H9 (cell line): ENCODE measurements around the gene CAMK2N1. TPM values are rescaled to one million over a fixed set of nuclear protein-coding genes. Genes with fewer than 3 reads are reported as not detected.
A peak's percentile ranks its signal among the peaks of the same experiment; 100 is the strongest.

Experiments used
- DNase-seq: peaks from one replicate; pipeline ENCODE4 v3.0.0-alpha.2; 2017
- H2AFZ ChIP-seq: one replicate; pipeline ENCODE4 v1.6.1; 2013; ENCODE audit warnings: mild to moderate bottlenecking, low read length, control low read depth, moderate library complexity
- H2AK5ac ChIP-seq: 2 replicates; pipeline ENCODE4 v1.6.1; 2013; ENCODE audit warnings: low read length, control low read depth, mixed read lengths; ENCODE audit not compliant: insufficient read length
- H2BK120ac ChIP-seq: one replicate; pipeline ENCODE4 v1.6.1; 2013; ENCODE audit warnings: low read depth, mild to moderate bottlenecking, low read length, control low read depth, inconsistent platforms; ENCODE audit not compliant: poor library complexity, severe bottlenecking
- H2BK12ac ChIP-seq: 2 replicates; pipeline ENCODE4 v1.6.1; 2013; ENCODE audit warnings: low read length, control low read depth, mixed read lengths, low read depth; ENCODE audit not compliant: insufficient read length
- H2BK15ac ChIP-seq: 2 replicates; pipeline ENCODE4 v1.6.1; 2013; ENCODE audit warnings: low read depth, low read length, control low read depth
- H2BK20ac ChIP-seq: one replicate; pipeline ENCODE4 v1.6.1; 2013; ENCODE audit warnings: low read depth, mild to moderate bottlenecking, low read length, control low read depth, inconsistent platforms; ENCODE audit not compliant: poor library complexity, severe bottlenecking
- H2BK5ac ChIP-seq: 2 replicates; pipeline ENCODE4 v1.6.1; 2013; ENCODE audit warnings: low read length, control low read depth, mixed read lengths; ENCODE audit not compliant: insufficient read length
- H3K14ac ChIP-seq: 2 replicates; pipeline ENCODE4 v1.6.1; 2013; ENCODE audit warnings: low read length, control low read depth; ENCODE audit not compliant: insufficient read depth
- H3K18ac ChIP-seq: 2 replicates; pipeline ENCODE4 v1.6.1; 2013; ENCODE audit warnings: low read depth, mild to moderate bottlenecking, mixed read lengths, low read length, control low read depth; ENCODE audit not compliant: insufficient read length
- H3K23ac ChIP-seq: 2 replicates; pipeline ENCODE4 v1.6.1; 2013; ENCODE audit warnings: low read length, control low read depth, mixed read lengths, low read depth; ENCODE audit not compliant: insufficient read length
- H3K23me2 ChIP-seq: 2 replicates; pipeline ENCODE4 v1.6.1; 2013; ENCODE audit warnings: low read depth, mild to moderate bottlenecking, mixed read lengths, low read length, control low read depth; ENCODE audit not compliant: insufficient read length, poor library complexity, severe bottlenecking
- H3K27ac ChIP-seq: 2 replicates; pipeline ENCODE4 v1.5.1; 2013; ENCODE audit warnings: low read length, control low read depth, mixed read lengths, low read depth; ENCODE audit not compliant: insufficient read length
- H3K27me3 ChIP-seq: 2 replicates; pipeline ENCODE4 v1.6.1; 2013; ENCODE audit warnings: low read length, control low read depth, inconsistent platforms; ENCODE audit not compliant: insufficient read depth
- H3K4ac ChIP-seq: 2 replicates; pipeline ENCODE4 v1.6.1; 2013; ENCODE audit warnings: low read depth, mild to moderate bottlenecking, control low read depth, inconsistent platforms, low read length, moderate library complexity
- H3K4me1 ChIP-seq: 2 replicates; pipeline ENCODE4 v1.6.1; 2013; ENCODE audit warnings: low read length, control low read depth, inconsistent platforms; ENCODE audit not compliant: insufficient read depth
- H3K4me2 ChIP-seq: 2 replicates; pipeline ENCODE4 v1.6.1; 2013; ENCODE audit warnings: low read length, control low read depth, mixed read lengths; ENCODE audit not compliant: insufficient read length, insufficient read depth
- H3K56ac ChIP-seq: 2 replicates; pipeline ENCODE4 v1.6.1; 2013; ENCODE audit warnings: low read depth, mild to moderate bottlenecking, mixed read lengths, low read length, control low read depth; ENCODE audit not compliant: insufficient read length
- H3K79me1 ChIP-seq: 2 replicates; pipeline ENCODE4 v1.6.1; 2013; ENCODE audit warnings: low read depth, mild to moderate bottlenecking, moderate library complexity, low read length, control low read depth, inconsistent platforms; ENCODE audit not compliant: insufficient read depth, poor library complexity, severe bottlenecking
- H3K79me2 ChIP-seq: 2 replicates; pipeline ENCODE4 v1.6.1; 2013; ENCODE audit warnings: low read length, control low read depth, inconsistent platforms; ENCODE audit not compliant: insufficient read depth
- H3K9ac ChIP-seq: 2 replicates; pipeline ENCODE4 v1.6.1; 2013; ENCODE audit warnings: low read length, control low read depth, mixed read lengths; ENCODE audit not compliant: insufficient read length; ENCODE audit errors: extremely low read depth
- H3K9me3 ChIP-seq: one replicate; pipeline ENCODE4 v1.6.1; 2013; ENCODE audit warnings: low read depth, low read length, inconsistent platforms; ENCODE audit not compliant: control insufficient read depth
- H3T11ph ChIP-seq: one replicate; pipeline ENCODE4 v1.6.1; 2013; ENCODE audit warnings: mild to moderate bottlenecking, low read length, control low read depth, inconsistent platforms
- H4K20me1 ChIP-seq: one replicate; pipeline ENCODE4 v1.6.1; 2013; ENCODE audit not compliant: control insufficient read depth, insufficient read length, insufficient read depth
- H4K5ac ChIP-seq: 2 replicates; pipeline ENCODE4 v1.6.1; 2013; ENCODE audit warnings: low read depth, mild to moderate bottlenecking, mixed read lengths, low read length, control low read depth; ENCODE audit not compliant: insufficient read length
- H4K8ac ChIP-seq: replicated peaks from 2 replicates; pipeline ENCODE4 v1.6.1; 2013; ENCODE audit warnings: low read length, control low read depth, mixed read lengths, low read depth; ENCODE audit not compliant: insufficient read length
- H4K91ac ChIP-seq: 2 replicates; pipeline ENCODE4 v1.6.1; 2013; ENCODE audit warnings: low read depth, mild to moderate bottlenecking, moderate library complexity, mixed read lengths, low read length, control low read depth; ENCODE audit not compliant: insufficient read length
- H3K27ac Mint-ChIP-seq, 3 experiments: 2 replicates in 2 of 3; 3 replicates in 1 of 3; pipeline ENCODE4 v1.8.0; 2020 to 2021; ENCODE audit warnings: mixed read lengths in 3 of 3, mild to moderate bottlenecking in 1 of 3, moderate library complexity in 1 of 3
- H3K27me3 Mint-ChIP-seq: 2 replicates; pipeline ENCODE4 v1.8.0; 2021; ENCODE audit warnings: low read depth, mild to moderate bottlenecking, moderate library complexity, mixed read lengths
- H3K36me3 Mint-ChIP-seq, 3 experiments: 2 replicates in 2 of 3; 3 replicates in 1 of 3; pipeline ENCODE4 v1.8.0; 2020 to 2021; ENCODE audit warnings: low read depth in 3 of 3, mixed read lengths in 3 of 3; ENCODE audit not compliant: insufficient read depth in 1 of 3
- H3K4me1 Mint-ChIP-seq, 2 experiments: 2 replicates each; pipeline ENCODE4 v1.8.0; 2020; ENCODE audit warnings: mixed read lengths in 2 of 2
- H3K4me3 Mint-ChIP-seq, 2 experiments: 2 replicates in 1 of 2; 3 replicates in 1 of 2; pipeline ENCODE4 v1.8.0; 2020 to 2021; ENCODE audit warnings: mild to moderate bottlenecking in 2 of 2, mixed read lengths in 2 of 2, moderate library complexity in 1 of 2
- H3K9me3 Mint-ChIP-seq, 2 experiments: 2 replicates in 1 of 2; 3 replicates in 1 of 2; pipeline ENCODE4 v1.8.0; 2020; ENCODE audit warnings: mild to moderate bottlenecking in 2 of 2, mixed read lengths in 2 of 2, moderate library complexity in 1 of 2
- WGBS: extraction: QIAGEN DNeasy Blood & Tissue Kit; methylation state at CpG from one replicate; pipeline ENCODE4 v1.1.7; 2013; ENCODE audit warnings: missing lambda C conversion rate, low lambda C conversion rate, mixed read lengths; ENCODE audit not compliant: insufficient read length; ENCODE audit errors: extremely low coverage; 5-methylcytosine and 5-hydroxymethylcytosine counted together
- total RNA-seq: library from RNA; stranded (reverse); gene quantifications from 2 replicates; pipeline ENCODE4 v1.2.1, GENCODE V29; 2021
- TF ChIP-seq, protein P1 (sequence below): fragments of 200-600 bp; sonication (generic); conservative IDR thresholded peaks from 3 replicates; pipeline ENCODE4 v1.8.0; 2021; ENCODE audit warnings: antibody characterized with exemption, mild to moderate bottlenecking

Gene CAMK2N1
- total RNA-seq, 1 experiment from 2014 or later: 1.2 TPM

DNA sequence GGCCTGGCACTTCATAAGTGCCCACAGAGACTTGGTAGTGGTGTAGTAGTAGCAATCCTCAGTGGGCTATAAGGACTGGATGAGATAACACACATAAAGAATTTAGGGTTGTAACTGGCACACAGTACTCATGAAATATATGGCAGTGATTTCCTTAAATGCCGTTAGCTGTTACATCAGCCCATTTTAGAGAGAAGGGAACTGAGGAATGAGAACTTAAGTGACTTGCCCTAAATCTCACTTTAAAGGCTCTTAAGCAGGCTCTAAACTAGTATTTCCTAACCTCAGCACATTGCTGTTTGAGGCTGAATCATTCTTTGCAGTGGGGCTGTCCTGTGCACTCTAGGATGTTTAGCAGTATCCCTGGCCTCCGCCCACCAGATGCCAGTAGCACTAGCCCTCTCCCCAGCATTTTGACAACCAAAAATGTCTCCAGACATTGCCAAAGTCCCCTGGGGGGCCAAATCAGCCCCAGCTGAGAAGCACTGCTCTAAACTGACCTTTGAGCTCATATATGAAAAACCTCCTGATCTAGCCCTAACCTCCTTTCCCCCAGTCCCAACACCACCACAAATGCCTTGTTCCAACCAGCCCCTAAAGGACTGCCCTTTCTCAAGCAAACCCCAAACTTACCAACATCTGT, 11.6 kb downstream of the CAMK2N1 start:
- no peak overlapping the region for H2BK5ac ChIP-seq
- no peak for DNase-seq
- no peak overlapping the region for H2BK20ac ChIP-seq
- H3K9ac ChIP-seq: no peak overlapping the region
- H3T11ph ChIP-seq: no peak overlapping the region
- H3K23me2 ChIP-seq: no peaks in the 10 kb centered on the region
- no peaks in the 10 kb centered on the region; a peak in 1 of 5 replicates for H3K9me3 Mint-ChIP-seq
- no peak overlapping the region for H2AK5ac ChIP-seq
- no peaks in the 10 kb centered on the region; the same call in 1 of the 2 replicates for H3K27me3 ChIP-seq
- no peak overlapping the region for H2BK120ac ChIP-seq
- no peak overlapping the region for H3K27ac ChIP-seq
- H2BK15ac ChIP-seq: no peak overlapping the region
- H4K8ac ChIP-seq: no peak overlapping the region
- H2AFZ ChIP-seq: no peak overlapping the region
- TF ChIP-seq, protein P1, sequence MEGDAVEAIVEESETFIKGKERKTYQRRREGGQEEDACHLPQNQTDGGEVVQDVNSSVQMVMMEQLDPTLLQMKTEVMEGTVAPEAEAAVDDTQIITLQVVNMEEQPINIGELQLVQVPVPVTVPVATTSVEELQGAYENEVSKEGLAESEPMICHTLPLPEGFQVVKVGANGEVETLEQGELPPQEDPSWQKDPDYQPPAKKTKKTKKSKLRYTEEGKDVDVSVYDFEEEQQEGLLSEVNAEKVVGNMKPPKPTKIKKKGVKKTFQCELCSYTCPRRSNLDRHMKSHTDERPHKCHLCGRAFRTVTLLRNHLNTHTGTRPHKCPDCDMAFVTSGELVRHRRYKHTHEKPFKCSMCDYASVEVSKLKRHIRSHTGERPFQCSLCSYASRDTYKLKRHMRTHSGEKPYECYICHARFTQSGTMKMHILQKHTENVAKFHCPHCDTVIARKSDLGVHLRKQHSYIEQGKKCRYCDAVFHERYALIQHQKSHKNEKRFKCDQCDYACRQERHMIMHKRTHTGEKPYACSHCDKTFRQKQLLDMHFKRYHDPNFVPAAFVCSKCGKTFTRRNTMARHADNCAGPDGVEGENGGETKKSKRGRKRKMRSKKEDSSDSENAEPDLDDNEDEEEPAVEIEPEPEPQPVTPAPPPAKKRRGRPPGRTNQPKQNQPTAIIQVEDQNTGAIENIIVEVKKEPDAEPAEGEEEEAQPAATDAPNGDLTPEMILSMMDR: no peak
- no peaks in the 10 kb centered on the region for H3K36me3 Mint-ChIP-seq
- no peak overlapping the region for H3K4ac ChIP-seq
- no peaks in the 10 kb centered on the region for H4K20me1 ChIP-seq
- no CpG with 5 or more reads among the region's 2 CpGs for WGBS
- H3K79me1 ChIP-seq: no peaks in the 10 kb centered on the region
- H3K14ac ChIP-seq: no peak overlapping the region
- H3K4me3 Mint-ChIP-seq: peak overlapping the region in 1 of 2 experiments; percentile 7; a peak in 2 of 5 replicates
- H3K9me3 ChIP-seq: no peaks in the 10 kb centered on the region
- H2BK12ac ChIP-seq: no peak overlapping the region
- H3K79me2 ChIP-seq: no peaks in the 10 kb centered on the region
- no peak overlapping the region for H3K18ac ChIP-seq
- no peak overlapping the region for H3K23ac ChIP-seq
- peaks cover 7% of the 10 kb centered on the region; the same call in 1 of the 2 replicates for H3K4me1 ChIP-seq
- no peak overlapping the region for H3K56ac ChIP-seq
- no peak overlapping the region for H4K5ac ChIP-seq
- no peak overlapping the region for H4K91ac ChIP-seq
- peaks cover 27 to 34% of the 10 kb centered on the region in 2 experiments for H3K4me1 Mint-ChIP-seq
- H3K27me3 Mint-ChIP-seq: peaks cover 71% of the 10 kb centered on the region
- no peak overlapping the region for H3K27ac Mint-ChIP-seq
- H3K4me2 ChIP-seq: no peak overlapping the region
